Activated CD4-positive, alpha-beta T cell treated with anti-CD3 and anti-CD28 coated beads, Interleukin-2, Interleukin-4, amounts not matched to agents 100 ng/mL and 50 ng/mL, durations not matched to agents 16 hours and 8 hours (primary cell): Measurements from ENCODE around the gene OVOL2.
"Not testable (repeated sequence)": the region's sequence is repeated elsewhere in the genome, so short reads cannot be mapped to it uniquely, and the experiment has no call there.

Source experiments
- DNase-seq: peaks from one replicate; pipeline ENCODE4 v3.0.0-alpha.2; 2020; ENCODE audit warnings: low spot score

The OVOL2 gene

DNA sequence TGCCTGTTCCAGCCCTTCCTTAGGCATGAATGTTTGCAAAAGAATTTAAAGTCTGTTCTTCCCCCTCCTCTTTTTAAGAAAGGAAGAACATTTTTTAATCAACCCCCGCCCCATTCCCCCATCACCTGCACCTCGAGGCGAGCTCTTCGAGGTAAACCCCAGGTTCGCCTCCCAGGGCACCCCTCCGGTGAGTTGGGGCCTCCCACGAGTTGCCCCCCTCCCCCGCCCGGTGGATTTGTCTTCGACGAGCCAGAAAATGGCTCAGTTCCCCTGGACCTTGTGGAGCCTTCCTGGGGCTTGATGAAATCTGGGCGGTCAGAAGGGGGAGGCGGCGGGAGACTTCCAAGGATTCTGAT is 256 bp upstream of the OVOL2 start:
- no peak for DNase-seq

DNA sequence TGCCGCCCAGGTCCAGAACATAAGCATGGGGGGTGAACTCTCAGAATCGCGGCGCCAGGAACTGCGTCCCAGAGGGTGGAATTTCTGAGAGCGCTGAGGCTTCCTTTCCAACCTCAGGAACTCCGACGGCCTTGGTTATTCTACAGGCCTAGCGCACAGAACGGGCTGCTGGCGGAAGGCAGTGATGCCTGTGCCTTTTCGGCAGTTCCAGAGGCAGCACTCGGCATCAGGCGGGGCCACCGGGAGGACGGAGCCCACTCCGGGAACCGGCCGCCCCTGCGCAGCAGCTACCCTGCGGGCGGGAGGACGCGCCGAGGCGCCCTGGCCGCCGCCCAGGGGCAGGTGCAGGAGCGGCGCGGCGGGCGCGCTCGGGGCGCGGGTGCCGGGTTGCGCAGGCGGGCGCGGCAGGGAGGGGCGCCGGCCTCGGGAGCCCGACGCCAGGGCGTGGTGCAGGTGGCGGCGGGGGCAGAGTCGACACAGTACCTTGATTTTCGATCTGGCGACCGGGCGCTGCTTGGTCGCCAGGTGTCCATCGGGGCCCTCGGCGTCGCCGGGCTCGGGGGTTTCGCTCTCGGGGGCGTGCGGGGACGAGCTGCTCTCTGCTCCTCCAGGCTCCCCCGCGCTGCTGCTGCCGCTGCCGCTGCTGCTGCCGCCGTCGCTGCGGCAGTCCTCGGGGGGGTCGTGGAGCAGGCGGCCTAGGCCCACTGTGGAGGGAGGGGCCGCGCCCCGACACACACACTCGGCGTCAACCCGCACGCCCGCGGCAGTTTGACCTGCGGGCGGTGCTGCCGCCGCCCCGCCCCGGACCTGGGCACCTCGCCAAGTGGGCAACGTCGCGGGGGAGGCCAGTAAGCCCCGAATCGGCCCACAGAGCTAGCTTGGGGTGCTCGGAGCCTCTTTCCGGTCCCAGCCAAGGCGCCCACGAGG is 1.3 kb downstream of the OVOL2 start:
- DNase-seq: no peak

DNA sequence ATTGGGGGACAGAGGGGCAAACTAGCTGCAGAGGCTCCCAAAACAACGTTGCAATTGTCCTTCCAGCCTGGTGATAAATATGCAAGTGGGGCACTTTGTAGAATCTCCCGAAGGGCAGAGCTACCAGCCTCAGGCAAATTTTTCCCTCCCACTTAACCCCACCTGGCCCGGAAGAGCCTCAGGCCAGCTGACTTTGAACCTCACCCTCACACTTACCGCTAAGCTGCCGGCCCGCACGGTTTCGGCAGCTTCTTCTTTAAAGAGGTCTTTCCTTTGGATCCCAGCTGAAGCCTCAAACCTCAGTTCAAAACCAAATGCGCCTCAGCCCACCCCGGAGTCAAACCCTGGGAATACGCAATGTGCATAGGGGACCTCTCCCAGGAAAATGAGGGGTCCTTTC is 2.5 kb downstream of the OVOL2 start:
- DNase-seq: no peak

DNA sequence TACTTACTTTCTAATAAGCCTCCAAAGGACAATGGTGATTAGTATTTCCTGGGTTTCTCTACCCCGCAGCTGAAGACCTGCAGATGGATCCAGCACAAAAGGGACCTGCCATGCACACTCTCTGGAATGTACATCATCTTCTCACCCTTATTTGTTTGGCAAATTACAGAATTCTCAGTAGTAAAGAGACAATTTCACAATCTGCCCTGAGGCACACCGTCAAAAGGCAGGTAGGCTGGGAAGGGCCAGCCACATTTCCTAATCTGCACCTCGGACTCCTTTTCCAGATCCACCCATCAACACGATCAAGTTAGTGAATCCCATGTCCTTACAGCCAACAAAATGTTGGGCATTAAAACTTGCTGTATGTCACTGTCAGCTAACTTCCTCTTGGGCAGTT is 4.9 kb downstream of the OVOL2 start:
- no peak for DNase-seq

DNA sequence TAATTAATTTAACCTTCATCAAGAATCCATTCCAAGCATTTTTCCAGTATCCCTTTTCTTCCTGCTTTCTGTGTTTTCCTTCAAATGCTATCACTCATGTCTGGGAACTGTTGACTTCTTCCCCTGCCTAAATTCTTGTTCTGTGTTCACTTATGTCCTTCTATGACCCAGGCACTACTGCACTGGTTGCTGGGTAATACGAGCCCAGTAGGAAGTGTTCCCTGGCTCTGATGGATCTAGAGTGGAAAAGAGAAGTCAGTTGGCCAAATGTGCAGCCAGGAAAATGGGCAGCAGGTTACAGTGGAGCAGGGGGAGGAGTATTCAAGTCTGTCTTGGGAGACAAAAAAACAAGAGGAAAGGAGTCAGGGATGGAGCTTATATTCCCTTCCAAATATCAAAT is 7.1 kb downstream of the OVOL2 start:
- no peak for DNase-seq

DNA sequence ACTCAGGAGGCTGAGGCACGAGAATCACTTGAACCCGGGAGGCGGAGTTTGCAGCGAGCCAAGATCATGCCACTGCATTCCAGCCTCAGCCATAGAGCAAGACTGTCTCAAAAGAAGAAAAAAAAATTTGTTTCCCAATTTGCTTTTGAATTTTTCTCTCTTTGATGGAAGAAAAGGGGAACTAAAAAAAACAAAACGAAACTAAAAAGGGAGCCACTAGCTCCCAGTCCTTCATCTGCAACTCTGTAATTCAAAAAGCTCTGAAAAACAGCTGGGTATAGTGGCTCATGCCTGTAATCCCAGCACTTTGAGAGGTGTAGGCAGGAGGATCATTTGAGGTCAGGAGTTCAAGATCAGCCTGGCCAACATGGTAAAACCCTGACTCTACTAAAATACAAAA is 9.5 kb downstream of the OVOL2 start:
- DNase-seq: no peak

DNA sequence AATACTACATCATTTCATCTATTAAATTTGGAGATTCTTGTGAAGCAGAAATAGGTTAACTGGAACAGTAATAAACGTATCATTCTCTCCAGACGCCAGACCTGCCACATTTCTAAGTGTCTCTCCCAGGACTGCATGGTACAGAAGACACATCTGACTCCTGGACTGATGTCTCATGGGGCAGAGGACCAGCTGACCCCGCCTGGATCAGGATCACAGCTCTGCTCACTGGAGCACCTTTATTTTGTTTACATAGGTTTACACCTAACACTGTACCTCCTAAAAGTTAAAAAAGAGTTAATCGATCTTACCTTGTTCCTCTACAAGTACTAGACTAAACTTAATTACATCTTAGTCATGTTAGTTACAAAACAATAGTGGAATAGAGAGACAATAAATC is 11.2 kb downstream of the OVOL2 start:
- DNase-seq: no peak

DNA sequence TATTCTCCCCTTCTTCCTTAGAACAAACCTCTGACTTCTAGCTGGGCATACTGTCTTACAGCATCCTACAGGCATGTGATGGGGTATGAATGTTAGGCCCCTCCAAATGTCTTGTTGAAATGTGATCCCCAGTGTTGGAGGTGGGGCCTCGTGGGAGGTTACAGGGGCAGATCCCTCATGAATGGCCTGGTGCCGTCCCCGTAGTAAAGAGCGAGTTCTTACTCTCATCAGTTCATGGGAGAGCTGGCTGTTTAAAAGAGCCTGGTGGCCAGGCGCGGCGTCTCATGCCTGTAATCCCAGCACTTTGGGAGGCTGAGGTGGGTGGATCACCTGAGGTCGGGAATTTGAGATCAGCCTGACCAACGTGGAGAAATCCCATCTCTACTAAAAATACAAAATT is 15.5 kb downstream of the OVOL2 start:
- no peak for DNase-seq

DNA sequence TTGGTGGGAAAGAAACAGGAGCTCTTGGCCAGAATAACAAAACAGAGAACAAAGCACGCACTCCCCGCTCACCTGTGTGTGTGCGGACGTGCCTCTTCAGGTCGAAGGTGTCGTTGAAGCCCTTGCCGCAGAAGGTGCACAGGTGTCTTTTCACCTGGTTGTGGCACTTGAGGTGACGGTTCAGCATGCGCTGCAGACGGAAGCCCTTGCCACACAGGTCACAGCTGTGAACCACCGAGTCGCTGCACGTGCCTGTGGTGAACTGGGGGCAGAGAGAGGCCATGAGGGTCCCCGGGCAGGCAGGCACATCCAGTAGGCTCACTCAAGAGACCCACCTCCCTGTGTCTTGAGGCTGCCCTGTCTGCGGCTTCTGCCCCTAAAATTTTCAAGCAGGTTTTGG is 16.3 kb downstream of the OVOL2 start:
- no peak for DNase-seq

DNA sequence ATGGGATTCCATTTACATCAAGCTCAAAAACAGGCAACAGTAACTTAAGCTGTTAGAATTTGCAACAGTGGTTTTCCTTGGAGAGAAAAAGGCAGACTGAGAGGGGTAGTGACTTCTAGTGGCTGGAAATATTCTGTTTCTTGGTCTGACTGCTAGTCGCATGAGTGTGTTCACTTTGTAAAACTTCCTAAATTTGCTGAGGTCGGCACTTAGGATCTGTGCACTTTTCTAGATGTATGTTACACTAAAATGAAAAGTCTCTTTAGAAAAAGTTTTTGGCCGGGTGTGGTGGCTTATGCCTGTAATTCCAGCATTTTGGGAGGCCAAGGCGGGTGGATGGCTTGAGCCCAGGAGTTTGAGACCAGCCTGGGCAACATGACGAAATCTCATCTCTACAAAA is 18.7 kb downstream of the OVOL2 start:
- DNase-seq: no peak

DNA sequence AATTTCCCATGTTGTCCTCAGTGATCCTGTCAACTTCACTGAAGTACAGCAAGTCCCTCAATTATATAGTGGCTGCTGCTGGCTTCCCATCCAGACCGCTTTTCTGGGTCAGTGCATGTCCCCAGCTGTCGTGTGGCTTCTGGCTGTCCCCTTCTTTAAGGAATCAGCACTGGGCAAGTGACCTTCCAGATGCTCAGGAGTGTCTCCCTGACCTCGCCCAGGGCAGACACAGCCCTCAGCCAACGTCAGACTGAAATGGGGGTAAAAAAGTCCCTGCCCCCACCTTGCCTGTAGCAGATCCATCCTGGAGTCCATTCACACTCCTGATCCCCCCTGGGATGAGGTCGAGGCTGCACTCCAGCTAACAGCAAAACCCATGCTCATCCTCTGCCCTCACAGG is 23.7 kb downstream of the OVOL2 start:
- no peak for DNase-seq

DNA sequence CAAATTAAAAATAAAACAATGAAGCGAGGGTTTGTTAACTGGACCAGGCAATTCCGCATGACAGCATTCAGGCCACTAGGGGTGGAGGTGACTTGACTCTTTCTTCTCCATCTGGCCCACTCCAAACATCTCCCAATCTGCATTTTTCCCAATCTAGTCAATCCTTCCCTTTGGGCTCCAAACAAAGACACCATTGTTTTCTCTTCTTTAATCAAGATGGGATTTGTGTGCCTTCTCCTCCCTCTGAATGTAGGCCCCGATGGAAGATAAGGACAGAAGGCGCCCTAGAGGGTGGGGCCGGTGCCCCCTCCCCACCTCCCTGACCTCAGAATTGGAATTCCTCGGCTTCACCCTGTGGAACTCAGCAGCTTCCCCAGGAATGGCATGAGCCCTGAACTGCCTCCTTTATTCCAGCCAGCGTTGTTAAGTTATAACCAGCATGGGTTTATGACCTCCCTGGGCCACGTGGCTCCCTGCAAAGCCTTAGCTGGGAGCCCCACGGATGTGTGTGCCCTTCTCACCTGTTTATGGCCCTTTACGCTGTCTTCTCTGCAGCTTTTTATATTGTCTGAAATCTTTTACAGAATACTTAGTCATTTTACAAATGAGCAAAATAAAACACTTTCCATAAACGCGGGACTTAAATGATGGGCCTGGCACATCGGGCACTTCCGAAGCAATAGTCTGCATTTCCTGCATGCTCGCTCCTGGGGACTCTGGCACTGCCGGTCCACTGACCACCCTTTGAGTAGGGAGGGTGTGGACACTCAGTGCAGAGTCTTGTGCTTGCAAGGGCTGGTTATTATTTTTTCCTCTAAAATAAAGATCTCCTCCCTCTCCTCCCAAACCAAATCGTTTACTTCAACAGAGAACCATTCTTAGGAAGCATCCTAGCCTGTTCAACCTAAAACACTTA is 24.5 kb downstream of the OVOL2 start:
- DNase-seq: no peak

DNA sequence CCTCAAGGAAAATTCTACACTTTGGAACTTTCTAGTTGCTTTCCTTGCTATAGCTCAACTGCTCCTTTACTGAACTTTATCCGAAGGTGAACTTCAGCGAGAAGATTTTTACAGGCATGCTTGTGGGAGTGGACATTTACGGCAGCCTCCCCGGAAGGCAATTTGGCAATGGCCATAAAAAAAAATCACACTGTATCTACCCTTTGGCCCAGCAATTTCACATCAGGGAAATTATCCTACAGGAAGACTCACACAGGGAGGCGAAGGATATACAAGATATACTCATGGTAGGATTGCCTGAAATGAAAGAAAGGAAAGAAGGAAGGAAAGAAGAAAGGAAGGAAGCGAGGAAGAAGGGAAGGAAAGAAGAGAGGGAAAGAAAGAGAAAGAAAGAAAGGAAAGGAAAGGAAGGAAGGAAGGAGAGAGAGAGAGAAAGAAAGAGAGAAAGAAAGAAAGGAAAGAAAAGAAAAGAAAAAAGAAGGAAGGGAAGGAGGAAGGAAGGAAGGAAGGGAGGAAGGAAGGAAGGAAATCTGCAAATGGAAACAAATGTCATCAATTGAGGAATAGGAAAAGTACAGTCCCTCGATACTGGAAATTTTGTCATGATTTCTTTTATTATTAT is 25.7 kb downstream of the OVOL2 start:
- no peak for DNase-seq

DNA sequence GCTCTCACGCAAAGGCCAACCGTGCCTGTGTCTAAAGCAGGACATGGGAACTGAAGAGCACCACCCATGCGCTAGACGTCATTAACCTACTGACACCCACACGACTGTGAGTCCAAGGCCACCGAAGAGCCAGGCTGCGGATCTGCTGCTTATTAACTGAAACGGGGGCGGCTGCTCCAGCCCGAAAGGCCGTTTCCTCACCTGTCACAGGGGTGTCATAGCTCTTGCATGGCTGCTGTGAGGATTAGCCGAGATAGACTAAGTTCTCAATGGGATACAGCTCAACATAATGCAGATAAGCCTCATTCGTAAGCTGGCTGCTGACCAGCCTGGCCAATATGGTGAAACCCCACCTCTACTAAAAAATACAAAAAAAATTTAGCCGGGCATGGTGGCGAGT is 26.7 kb downstream of the OVOL2 start:
- DNase-seq: no peak

DNA sequence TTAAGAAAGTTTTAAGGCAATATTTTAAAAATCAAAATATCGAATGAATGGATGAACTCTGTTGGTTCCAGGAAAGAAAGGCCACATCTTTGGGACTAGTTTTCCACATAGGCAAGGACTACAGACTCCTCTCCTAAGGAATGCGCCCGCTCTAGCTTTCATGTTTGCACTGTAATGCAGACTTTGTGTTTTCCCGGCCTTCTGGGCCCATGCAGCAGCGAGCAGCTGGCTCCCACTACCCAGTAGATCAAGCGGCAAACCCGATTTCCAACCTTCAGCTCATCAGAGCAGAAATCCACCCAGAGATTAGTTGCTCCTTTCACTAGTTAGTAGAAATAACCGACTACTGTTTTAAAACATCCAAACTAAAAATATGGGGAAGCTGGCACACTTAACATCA is 27.7 kb downstream of the OVOL2 start:
- DNase-seq: no peak

DNA sequence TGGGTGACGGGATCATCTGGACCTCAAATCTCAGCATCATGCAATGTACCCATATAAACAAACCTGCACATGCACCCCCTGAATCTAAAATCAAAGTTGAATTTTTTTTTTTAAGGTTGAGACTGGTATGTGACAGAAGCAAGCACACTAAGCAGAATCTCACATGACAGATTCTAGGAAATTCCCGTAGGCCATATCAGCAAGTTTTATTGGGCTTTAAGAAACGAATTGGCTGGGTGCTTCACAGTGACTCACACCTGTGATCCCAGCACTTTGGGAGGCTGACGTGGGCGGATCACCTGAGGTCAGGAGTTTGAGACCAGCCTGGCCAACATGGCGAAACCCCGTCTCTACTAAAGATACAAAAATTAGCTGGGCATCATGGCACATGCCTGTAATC is 30.7 kb downstream of the OVOL2 start:
- not testable (repeated sequence) for DNase-seq

DNA sequence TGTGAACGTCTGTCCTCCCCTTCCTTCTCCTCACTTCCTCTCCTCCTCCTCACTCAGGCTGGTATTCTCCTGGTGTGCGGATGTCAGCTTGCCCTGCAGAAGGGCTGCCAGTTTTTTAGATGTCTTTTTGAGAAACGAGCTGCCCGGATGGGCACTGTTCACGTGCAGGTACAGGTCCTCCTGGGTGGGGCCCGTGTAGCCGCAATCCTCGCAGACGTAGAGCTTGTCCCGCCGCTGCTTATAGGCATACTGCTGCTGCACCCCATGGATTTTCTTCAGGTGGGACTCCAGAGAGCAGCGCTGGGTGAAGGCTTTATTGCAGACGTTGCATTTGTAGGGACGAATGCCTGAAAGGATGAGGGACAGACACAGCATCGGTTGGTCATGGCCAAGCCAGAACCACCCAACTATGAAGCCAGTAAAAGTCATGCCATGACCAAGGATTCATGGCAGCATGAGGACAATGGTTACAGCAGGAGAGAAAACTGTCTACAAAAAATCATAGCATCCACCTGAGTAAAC is 33.0 kb downstream of the OVOL2 start:
- no peak for DNase-seq

DNA sequence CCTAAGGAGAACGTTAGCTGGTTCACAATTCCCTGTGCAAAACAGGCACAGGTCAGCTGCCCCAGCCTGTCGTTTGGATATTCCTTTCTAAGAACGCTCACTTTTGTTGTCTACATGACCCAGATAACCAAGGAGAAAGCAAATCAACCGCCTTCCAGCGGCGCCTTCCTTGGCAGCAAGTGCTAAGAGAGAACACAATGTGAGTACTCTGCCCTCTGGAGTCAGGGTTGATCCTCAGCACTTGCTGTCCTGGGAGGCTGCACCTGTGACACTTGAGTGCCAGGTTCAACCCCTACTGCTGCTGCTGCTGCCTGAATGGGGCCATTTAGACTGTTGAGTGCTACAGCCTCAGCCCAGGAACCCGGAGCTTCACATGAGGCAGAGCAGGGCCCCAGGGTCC is 36.8 kb downstream of the OVOL2 start:
- no peak for DNase-seq

DNA sequence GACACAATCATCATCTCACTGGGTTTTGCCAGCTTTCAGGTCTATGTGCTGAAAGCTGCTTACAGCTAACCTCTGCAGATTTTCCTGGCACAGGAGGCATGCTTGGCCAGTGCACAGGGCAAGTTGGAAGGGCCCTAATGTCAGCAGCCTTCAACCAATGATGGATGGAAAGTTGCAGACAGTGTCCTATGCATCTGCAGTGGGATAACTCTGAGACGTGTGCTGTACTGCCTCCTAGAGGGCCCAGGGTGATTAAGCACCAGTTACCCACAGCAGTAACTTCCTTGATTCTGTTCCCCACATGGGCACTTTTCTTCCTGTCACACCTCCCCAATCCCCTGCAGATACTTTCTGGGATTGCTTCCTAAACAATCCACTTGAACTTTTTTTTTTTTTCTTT is 38.6 kb downstream of the OVOL2 start:
- DNase-seq: peak; percentile 17

DNA sequence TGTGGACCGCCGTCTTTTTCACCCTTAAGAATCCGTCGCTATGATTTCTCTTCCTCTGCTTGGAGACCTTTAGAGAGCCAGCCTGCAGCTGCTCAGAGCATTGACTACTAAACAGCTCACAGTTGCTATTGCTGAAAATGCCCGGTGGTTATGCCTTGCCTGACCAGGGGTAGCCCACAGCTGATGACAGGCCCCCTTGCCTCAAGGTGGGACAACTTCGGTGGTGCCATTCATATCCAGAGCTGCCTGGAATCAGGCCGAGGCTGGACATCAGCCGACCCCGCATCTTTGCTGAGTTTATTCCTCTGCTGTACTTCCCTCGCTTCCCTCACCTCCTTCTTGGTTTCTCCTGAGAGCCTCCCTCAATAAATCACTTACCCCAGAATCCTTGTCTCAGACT is 39.6 kb downstream of the OVOL2 start:
- DNase-seq: no peak

DNA sequence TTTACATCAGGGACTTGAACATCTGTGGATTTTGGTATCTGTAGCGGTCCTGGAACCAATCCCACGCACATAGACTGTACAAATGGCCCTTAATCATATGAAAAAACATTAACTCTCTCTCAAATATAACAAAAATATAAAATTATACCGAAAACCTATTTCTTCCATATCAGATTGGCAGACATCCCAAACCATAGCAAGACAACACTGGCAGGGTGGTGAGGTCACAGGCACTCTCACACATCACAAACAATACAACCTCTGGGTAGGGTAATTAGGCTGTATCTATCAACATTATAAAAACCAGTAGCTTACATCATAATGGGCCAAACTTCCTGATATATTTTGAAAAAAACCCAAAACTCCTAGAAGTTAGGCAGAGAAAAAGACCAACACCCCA is 40.9 kb downstream of the OVOL2 start:
- no peak for DNase-seq

DNA sequence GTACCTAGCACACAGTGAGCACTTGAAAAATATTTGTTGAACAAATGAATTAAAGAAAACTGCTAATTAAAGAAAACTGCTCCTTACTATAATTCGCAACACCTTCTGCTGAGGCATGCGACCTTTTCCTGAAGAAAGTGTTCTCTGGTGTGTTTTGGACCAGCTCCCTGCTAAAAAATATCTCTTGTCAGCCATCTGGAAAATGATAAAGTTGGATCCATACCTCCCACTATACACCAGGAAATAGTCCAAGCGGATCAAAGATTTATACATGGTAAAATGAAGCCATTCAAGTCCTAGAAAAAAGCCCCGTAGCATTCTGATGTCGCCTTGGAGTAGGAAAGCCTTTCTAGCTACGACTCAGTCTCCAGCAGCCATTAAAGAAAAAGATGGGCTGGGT is 43.3 kb downstream of the OVOL2 start:
- DNase-seq: no peak

DNA sequence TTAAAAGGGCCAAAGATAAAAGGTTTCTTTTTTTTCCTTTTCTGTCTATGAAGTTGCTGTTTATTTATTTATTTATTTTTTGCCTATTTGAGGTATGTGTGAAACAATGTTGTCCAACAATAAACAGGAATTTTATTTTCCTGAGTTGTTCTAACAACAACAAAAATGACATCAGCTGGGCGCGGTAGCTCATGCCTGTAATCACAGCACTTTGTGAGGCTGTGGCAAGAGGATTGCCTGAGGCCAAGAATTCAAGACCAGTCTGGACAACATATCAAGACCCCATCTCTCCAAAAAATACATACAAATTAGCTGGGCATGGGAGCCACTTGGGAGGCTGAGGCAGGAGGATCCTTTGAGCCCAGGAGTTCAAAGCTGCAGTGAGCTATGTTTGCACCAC is 44.8 kb downstream of the OVOL2 start:
- DNase-seq: no peak
